ENCODE data around the gene CHRNE.

CHRNE gene

DNA sequence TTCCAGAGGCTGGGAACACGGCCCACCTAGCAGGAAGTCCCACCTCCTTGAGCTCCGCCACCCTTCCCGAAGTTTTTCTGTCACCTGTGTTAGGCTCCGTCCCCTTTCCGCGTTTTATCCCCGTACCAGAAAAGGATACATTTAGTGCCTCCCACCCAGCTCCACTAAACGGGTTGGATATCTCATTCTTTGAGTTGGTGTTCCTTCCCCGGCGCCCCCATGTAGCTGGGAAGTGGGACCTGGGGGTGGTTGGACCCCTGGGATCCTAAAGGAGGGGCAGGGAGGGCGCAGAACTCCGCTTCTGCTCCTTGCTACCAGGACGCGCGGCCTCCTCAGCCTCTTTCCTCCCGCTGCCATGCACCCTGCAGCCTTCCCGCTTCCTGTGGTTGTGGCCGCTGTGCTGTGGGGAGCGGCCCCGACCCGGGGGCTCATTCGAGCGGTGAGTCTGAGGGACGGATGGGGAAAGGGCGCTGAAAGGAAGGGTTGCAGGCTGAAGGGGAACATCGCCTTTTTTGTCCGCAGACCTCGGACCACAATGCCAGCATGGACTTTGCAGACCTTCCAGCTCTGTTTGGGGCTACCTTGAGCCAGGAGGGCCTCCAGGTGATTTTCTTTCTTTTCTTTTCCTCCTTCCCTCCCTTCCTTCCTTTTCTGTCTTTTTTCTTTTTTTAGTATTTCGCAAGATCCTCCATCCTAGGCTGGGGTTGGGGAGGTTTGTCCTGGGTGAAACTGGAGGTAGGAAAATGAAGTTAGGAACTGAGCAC lies 37.8 kb upstream of the CHRNE start:
- DNase-seq (ENCODE audit: low spot score), result peak; percentile 87
- ChIA-PET CTCF (interaction anchor here (1.0 kb wide), 1 partner anchor 32 kb away, joined by 9 read pairs; no protein-coding TSS in a partner anchor), POLR2A (ENCODE audit: low non-redundant PET) (interaction anchor here (0.7 to 2.6 kb wide), 6 partner anchors 8 to 150 kb away, joined by 3 to 18 read pairs (median 5); partner anchors contain the start of genes INCA1, KIF1C, PFN1 and PSMB6)
- TF ChIP-seq, protein P1, sequence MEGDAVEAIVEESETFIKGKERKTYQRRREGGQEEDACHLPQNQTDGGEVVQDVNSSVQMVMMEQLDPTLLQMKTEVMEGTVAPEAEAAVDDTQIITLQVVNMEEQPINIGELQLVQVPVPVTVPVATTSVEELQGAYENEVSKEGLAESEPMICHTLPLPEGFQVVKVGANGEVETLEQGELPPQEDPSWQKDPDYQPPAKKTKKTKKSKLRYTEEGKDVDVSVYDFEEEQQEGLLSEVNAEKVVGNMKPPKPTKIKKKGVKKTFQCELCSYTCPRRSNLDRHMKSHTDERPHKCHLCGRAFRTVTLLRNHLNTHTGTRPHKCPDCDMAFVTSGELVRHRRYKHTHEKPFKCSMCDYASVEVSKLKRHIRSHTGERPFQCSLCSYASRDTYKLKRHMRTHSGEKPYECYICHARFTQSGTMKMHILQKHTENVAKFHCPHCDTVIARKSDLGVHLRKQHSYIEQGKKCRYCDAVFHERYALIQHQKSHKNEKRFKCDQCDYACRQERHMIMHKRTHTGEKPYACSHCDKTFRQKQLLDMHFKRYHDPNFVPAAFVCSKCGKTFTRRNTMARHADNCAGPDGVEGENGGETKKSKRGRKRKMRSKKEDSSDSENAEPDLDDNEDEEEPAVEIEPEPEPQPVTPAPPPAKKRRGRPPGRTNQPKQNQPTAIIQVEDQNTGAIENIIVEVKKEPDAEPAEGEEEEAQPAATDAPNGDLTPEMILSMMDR (conservative IDR thresholded peaks at IDR 0.05; ENCODE audit: low read depth), result no peak
- peak overlapping the region; percentile 98 for H3K27ac ChIP-seq

DNA sequence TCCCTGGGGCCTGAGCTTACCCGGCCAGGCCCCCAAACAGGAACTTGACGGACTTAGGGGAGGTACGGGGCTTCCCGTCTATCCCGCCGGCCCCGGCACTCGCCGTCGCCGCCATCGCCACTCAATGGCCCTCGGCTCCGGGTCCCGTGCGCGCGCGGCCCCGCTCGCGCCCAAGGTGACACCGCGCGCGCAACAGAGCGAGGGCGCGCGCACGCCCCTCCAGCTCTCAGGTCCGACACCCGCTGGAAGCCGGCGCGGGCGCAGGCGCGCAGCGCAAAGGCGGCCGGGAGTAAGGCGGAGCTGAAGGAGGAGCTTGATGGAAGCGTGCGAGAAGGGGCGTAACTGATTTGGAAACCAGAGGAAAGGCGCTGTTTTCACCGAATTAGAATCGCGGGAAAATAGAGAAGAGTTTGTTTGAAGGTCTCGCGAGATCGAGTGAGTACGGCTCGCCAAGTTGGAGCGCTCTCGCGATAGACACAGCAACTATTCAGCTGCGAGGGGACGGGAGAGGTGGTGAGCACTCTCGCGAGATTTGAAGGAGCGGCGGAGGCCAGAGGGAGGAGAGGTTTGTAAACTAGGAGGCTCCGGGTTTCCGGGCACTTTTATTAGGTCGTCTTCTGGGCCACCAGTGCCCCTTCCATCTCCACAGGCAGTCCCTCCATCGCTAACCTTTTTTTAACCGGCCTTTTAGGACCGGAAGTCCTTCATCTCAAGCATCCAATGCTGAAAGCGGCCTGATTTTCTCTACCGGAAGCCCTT lies 37.1 kb upstream of the CHRNE start, which contains the start of the genes RNF167 and SLC25A11:
Gene RNF167 (plus strand): TSS at position 473 of the 759 bp plus-strand sequence. CDS start 642 bp downstream, outside the sequence.
Gene SLC25A11 (minus strand): TSS at position 251 of the 759 bp plus-strand sequence. CDS start 136 bp downstream, at position 115.
- TF ChIP-seq, protein P1 (conservative IDR thresholded peaks at IDR 0.05; ENCODE audit: low read depth), result no peak
- H3K27ac ChIP-seq, result peak within 1 kb of the TSS; percentile 98
- POLR2A ChIA-PET (ENCODE audit: low non-redundant PET), result interaction anchor here (0.6 to 2.6 kb wide), 7 partner anchors 9 to 149 kb away, joined by 3 to 18 read pairs (median 4); partner anchors contain the start of genes INCA1, KIF1C, PFN1 and PSMB6
- CTCF ChIA-PET, result interaction anchor here (0.6 to 1.0 kb wide), 3 partner anchors 31 to 50 kb away, joined by 3 to 9 read pairs (median 4); partner anchors contain the start of gene CAMTA2
- peak; percentile 98 for DNase-seq (ENCODE audit: low spot score)

DNA sequence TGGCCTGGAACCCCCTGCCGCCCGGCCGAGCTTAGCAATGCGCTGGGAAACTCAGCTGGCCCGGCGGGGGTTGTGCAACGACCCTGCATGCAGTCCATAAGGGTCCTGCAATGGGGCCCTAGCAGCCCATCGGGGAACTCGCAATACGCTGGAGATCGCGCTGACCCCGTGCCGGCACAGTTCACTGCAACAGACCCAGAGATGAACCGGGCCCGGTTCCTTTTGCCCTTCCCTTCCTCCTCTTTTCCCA lies 36.6 kb upstream of the CHRNE start:
- no peak for DNase-seq (ENCODE audit: low spot score)
- H3K27ac ChIP-seq, result peak overlapping the region; percentile 98
- TF ChIP-seq, protein P1 (conservative IDR thresholded peaks at IDR 0.05; ENCODE audit: low read depth), result no peak
- POLR2A ChIA-PET (ENCODE audit: low non-redundant PET), result interaction anchor here (0.6 to 2.6 kb wide), 7 partner anchors 9 to 149 kb away, joined by 3 to 18 read pairs (median 4); partner anchors contain the start of genes INCA1, KIF1C, PFN1 and SPAG7
- CTCF ChIA-PET, result interaction anchor here (0.6 to 1.0 kb wide), 3 partner anchors 31 to 51 kb away, joined by 3 to 9 read pairs (median 4); partner anchors contain the start of gene CAMTA2

DNA sequence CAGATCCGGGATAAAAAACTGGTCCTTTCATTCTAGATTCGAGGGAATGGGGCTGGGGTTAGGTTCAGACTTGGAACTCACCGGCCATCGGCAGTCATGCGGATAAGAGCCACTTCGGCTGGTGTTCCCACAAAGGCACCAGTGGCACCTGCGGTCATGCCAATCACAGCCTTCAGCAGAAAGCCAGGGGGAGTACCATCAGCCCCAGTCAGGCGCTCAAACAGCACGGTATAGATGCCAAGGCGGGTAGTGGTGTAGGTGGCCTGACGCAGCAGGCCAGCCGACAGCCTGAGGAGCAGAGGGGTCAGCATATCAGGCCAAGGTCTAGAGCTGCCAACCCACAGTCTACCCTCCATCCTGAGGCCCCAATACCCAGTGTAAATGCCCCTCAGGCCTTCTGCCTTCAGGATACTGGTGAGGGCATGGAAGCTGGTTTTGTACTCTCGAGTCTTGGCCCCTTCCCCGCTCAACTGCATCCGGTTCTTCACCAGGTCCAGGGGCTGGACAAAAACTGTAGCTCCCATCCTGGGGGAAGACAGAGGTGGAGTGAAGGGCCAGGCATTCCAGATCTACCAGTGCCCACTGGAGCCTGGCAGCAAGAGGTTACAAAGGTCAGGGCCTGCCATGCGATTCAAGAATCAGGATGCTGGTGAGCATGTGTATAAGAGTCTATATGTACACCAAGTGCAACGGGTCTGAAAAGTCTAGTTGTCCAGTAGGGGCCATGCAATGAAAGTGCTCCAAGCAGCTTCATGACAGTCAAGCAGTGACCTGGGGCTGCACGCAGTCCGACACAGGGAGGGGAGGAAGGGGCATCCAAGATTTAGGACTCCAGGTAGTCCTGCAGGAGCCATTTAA lies 36.0 kb upstream of the CHRNE start:
- H3K27ac ChIP-seq, result peak overlapping the region; percentile 98
- ChIA-PET POLR2A (ENCODE audit: low non-redundant PET) (interaction anchor here (0.8 to 2.6 kb wide), 4 partner anchors 28 to 59 kb away, joined by 3 to 18 read pairs (median 7); partner anchors contain the start of genes INCA1, KIF1C and SPAG7), CTCF (interaction anchor here (0.6 to 1.3 kb wide), 2 partner anchors 30 to 49 kb away, joined by 3 to 7 read pairs; partner anchors contain the start of gene CAMTA2)
- TF ChIP-seq, protein P1 (conservative IDR thresholded peaks at IDR 0.05; ENCODE audit: low read depth), result no peak
- DNase-seq (ENCODE audit: low spot score), result no peak

DNA sequence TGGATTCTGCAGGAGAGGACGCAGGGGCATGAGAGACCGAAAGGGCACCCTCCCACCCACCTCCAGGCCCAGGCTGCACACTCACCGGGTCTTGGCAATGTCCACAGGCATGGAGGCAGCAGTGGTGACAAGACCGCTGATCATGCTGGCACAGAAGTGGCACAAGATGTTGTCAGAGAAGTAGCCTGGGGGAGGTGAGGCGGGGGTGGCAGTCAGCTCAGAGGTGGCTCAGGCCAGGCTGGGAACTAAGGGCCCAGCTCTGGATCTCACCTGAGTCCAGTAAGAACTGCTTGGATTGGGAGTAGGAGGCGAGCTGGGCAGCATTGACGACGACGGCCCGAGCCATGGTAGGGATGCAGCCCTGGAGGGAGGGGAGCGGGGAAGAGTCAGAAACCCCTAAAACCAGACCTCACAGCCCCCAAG lies 35.2 kb upstream of the CHRNE start:
- DNase-seq (ENCODE audit: low spot score), result no peak
- H3K27ac ChIP-seq, result peak overlapping the region; percentile 98
- TF ChIP-seq, protein P1 (conservative IDR thresholded peaks at IDR 0.05; ENCODE audit: low read depth), result no peak
- ChIA-PET CTCF (interaction anchor here (1.3 kb wide), 1 partner anchor 29 kb away, joined by 7 read pairs; no protein-coding TSS in a partner anchor), POLR2A (ENCODE audit: low non-redundant PET) (no interaction called here)

Measured in RWPE1 (cell line).